Measurements from ENCODE around the gene SCN1A. TPM values are rescaled to one million over a fixed set of nuclear protein-coding genes. Genes with fewer than 3 reads are reported as not detected.

The SCN1A gene
- not detected for total RNA-seq

GRCh38 chr2:166127217-166128155, at the start of gene SCN1A:
Gene SCN1A, minus strand, starts transcription at chr2:166128020. Its CDS starts 54,399 bp downstream, at chr2:166073621.
- DNase-seq = no peak
- CTCF ChIA-PET = interaction anchor here (0.6 to 4.8 kb wide), 23 partner anchors 11 to 742 kb away, joined by 3 to 35 read pairs (median 4); partner anchors contain the start of gene TTC21B
- POLR2A ChIA-PET = interaction anchor here (0.6 kb wide), 1 partner anchor 174 kb away, joined by 3 read pairs; the partner anchor contains the start of gene TTC21B
- intact Hi-C loops (cut with micrococcal nuclease) = loop anchor here (1.0 to 2.0 kb wide), 4 partner anchors 70 to 1135 kb away; no protein-coding TSS in a partner anchor
- Mint-ChIP-seq H3K36me3 (no peaks in the 10 kb centered on the region), H3K9me3 (no peaks in the 10 kb centered on the region), H3K27me3 (peaks cover 10% of the 10 kb centered on the region), H3K4me1 (ENCODE audit: low read depth) (peaks cover 4% of the 10 kb centered on the region), H3K27ac (no peak within 1 kb of the TSS), H3K4me3 (no peak within 1 kb of the TSS)

GRCh38 chr2:166173263-166173662, 45.4 kb upstream of the SCN1A start:
- POLR2A ChIA-PET = no interaction called here
- Mint-ChIP-seq H3K9me3 (no peaks in the 10 kb centered on the region), H3K27me3 (no peaks in the 10 kb centered on the region)

GRCh38 chr2:166171216-166171615, 43.4 kb upstream of the SCN1A start:
- no peaks in the 10 kb centered on the region for H3K4me1 Mint-ChIP-seq (ENCODE audit: low read depth)
- no peaks in the 10 kb centered on the region for H3K36me3 Mint-ChIP-seq
- H3K4me3 Mint-ChIP-seq = no peak overlapping the region
- ChIA-PET POLR2A (no interaction called here), CTCF (no interaction called here)
- H3K27me3 Mint-ChIP-seq = no peaks in the 10 kb centered on the region
- intact Hi-C loops (cut with micrococcal nuclease) = no loop called here
- no peak for DNase-seq
- no peaks in the 10 kb centered on the region for H3K9me3 Mint-ChIP-seq
- H3K27ac Mint-ChIP-seq = no peak overlapping the region

More at GRCh38 chr2:166173263-166173662, 45.4 kb upstream of the SCN1A start:
- Mint-ChIP-seq H3K27ac (no peak overlapping the region), H3K4me3 (no peak overlapping the region), H3K4me1 (ENCODE audit: low read depth) (no peaks in the 10 kb centered on the region), H3K36me3 (no peaks in the 10 kb centered on the region)
- no peak for DNase-seq
- CTCF ChIA-PET = no interaction called here
- intact Hi-C loops (cut with micrococcal nuclease) = no loop called here

- Mint-ChIP-seq H3K9me3 (no peaks in the 10 kb centered on the region), H3K4me1 (ENCODE audit: low read depth) (no peaks in the 10 kb centered on the region), H3K36me3 (no peaks in the 10 kb centered on the region), H3K4me3 (no peak overlapping the region), H3K27me3 (no peaks in the 10 kb centered on the region), H3K27ac (no peak overlapping the region)
- DNase-seq = no peak
- POLR2A ChIA-PET = no interaction called here
- CTCF ChIA-PET = no interaction called here
- intact Hi-C loops (cut with micrococcal nuclease) = no loop called here
Measured at GRCh38 chr2:166170356-166170755, 42.5 kb upstream of the SCN1A start.

- Mint-ChIP-seq H3K4me1 (ENCODE audit: low read depth) (no peaks in the 10 kb centered on the region), H3K27ac (no peak overlapping the region), H3K4me3 (no peak overlapping the region), H3K36me3 (no peaks in the 10 kb centered on the region), H3K9me3 (no peaks in the 10 kb centered on the region), H3K27me3 (peaks cover 5% of the 10 kb centered on the region)
- ChIA-PET POLR2A (no interaction called here), CTCF (interaction anchor here (0.6 kb wide), 1 partner anchor 406 kb away, joined by 3 read pairs; no protein-coding TSS in a partner anchor)
- no peak for DNase-seq
- intact Hi-C loops (cut with micrococcal nuclease) = no loop called here
Measured at GRCh38 chr2:166167449-166167848, 39.6 kb upstream of the SCN1A start.

GRCh38 chr2:166163775-166164174, 36.0 kb upstream of the SCN1A start:
- H3K36me3 Mint-ChIP-seq = no peaks in the 10 kb centered on the region
- CTCF ChIA-PET = interaction anchor here (1.1 kb wide), 1 partner anchor 35 kb away, joined by 3 read pairs; no protein-coding TSS in a partner anchor

GRCh38 chr2:166158546-166158945, 30.7 kb upstream of the SCN1A start:
- Mint-ChIP-seq H3K4me3 (no peak overlapping the region), H3K4me1 (ENCODE audit: low read depth) (no peaks in the 10 kb centered on the region), H3K36me3 (no peaks in the 10 kb centered on the region), H3K9me3 (no peaks in the 10 kb centered on the region), H3K27ac (no peak overlapping the region), H3K27me3 (peaks cover 7% of the 10 kb centered on the region)
- no peak for DNase-seq
- CTCF ChIA-PET = no interaction called here
- POLR2A ChIA-PET = no interaction called here
- intact Hi-C loops (cut with micrococcal nuclease) = no loop called here

More at GRCh38 chr2:166163775-166164174, 36.0 kb upstream of the SCN1A start:
- POLR2A ChIA-PET = no interaction called here
- no peaks in the 10 kb centered on the region for H3K4me1 Mint-ChIP-seq (ENCODE audit: low read depth)
- H3K27me3 Mint-ChIP-seq = peaks cover 5% of the 10 kb centered on the region
- no peaks in the 10 kb centered on the region for H3K9me3 Mint-ChIP-seq
- no peak overlapping the region for H3K27ac Mint-ChIP-seq
- no peak overlapping the region for H3K4me3 Mint-ChIP-seq
- DNase-seq = no peak
- intact Hi-C loops (cut with micrococcal nuclease) = no loop called here

- Mint-ChIP-seq H3K36me3 (no peaks in the 10 kb centered on the region), H3K27ac (no peak overlapping the region), H3K27me3 (peaks cover 8% of the 10 kb centered on the region), H3K4me1 (ENCODE audit: low read depth) (no peaks in the 10 kb centered on the region), H3K9me3 (no peaks in the 10 kb centered on the region), H3K4me3 (no peak overlapping the region)
- CTCF ChIA-PET = no interaction called here
- DNase-seq = no peak
- intact Hi-C loops (cut with micrococcal nuclease) = no loop called here
- POLR2A ChIA-PET = no interaction called here
Measured at GRCh38 chr2:166157578-166157977, 29.8 kb upstream of the SCN1A start.

- Mint-ChIP-seq H3K4me1 (ENCODE audit: low read depth) (no peaks in the 10 kb centered on the region), H3K9me3 (no peaks in the 10 kb centered on the region), H3K4me3 (no peak overlapping the region), H3K27me3 (peaks cover 8% of the 10 kb centered on the region), H3K36me3 (no peaks in the 10 kb centered on the region), H3K27ac (no peak overlapping the region)
- DNase-seq = no peak
- CTCF ChIA-PET = no interaction called here
- POLR2A ChIA-PET = interaction anchor here (0.6 kb wide), 1 partner anchor 184 kb away, joined by 3 read pairs; no protein-coding TSS in a partner anchor
- intact Hi-C loops (cut with micrococcal nuclease) = no loop called here
Measured at GRCh38 chr2:166156985-166157490, 29.2 kb upstream of the SCN1A start.

- POLR2A ChIA-PET = no interaction called here
- Mint-ChIP-seq H3K4me1 (ENCODE audit: low read depth) (no peaks in the 10 kb centered on the region), H3K27ac (no peak overlapping the region), H3K4me3 (no peak overlapping the region), H3K36me3 (no peaks in the 10 kb centered on the region), H3K9me3 (no peaks in the 10 kb centered on the region), H3K27me3 (peaks cover 8% of the 10 kb centered on the region)
- CTCF ChIA-PET = no interaction called here
- no peak for DNase-seq
- intact Hi-C loops (cut with micrococcal nuclease) = no loop called here
Measured at GRCh38 chr2:166155589-166155988, 27.8 kb upstream of the SCN1A start.

- intact Hi-C loops (cut with micrococcal nuclease) = no loop called here
- POLR2A ChIA-PET = no interaction called here
- no peak for DNase-seq
- no peaks in the 10 kb centered on the region for H3K4me1 Mint-ChIP-seq (ENCODE audit: low read depth)
- no peak overlapping the region for H3K27ac Mint-ChIP-seq
- no peak overlapping the region for H3K4me3 Mint-ChIP-seq
- no peaks in the 10 kb centered on the region for H3K9me3 Mint-ChIP-seq
- CTCF ChIA-PET = no interaction called here
- H3K36me3 Mint-ChIP-seq = no peaks in the 10 kb centered on the region
- peaks cover 8% of the 10 kb centered on the region for H3K27me3 Mint-ChIP-seq
Measured at GRCh38 chr2:166154685-166155338, 27.0 kb upstream of the SCN1A start.

GRCh38 chr2:166152064-166152463, 24.2 kb upstream of the SCN1A start:
- CTCF ChIA-PET = interaction anchor here (0.6 kb wide), 1 partner anchor 94 kb away, joined by 3 read pairs; no protein-coding TSS in a partner anchor
- POLR2A ChIA-PET = no interaction called here
- Mint-ChIP-seq H3K9me3 (no peaks in the 10 kb centered on the region), H3K27me3 (peaks cover 4% of the 10 kb centered on the region), H3K27ac (no peak overlapping the region), H3K4me1 (ENCODE audit: low read depth) (no peaks in the 10 kb centered on the region), H3K36me3 (no peaks in the 10 kb centered on the region), H3K4me3 (no peak overlapping the region)
- no peak for DNase-seq
- intact Hi-C loops (cut with micrococcal nuclease) = no loop called here

Measured in activated CD4-positive, alpha-beta memory T cell treated with anti-CD3 and anti-CD28 coated beads for 36 hours (primary cell).